K562 (cell line): ENCODE results near the gene MAP3K14. TPM values are rescaled to one million over a fixed set of nuclear protein-coding genes. Genes with fewer than 3 reads are reported as not detected.
A peak's percentile ranks its signal among the peaks of the same experiment; 100 is the strongest.

ENCODE experiments used
- ARHGAP35 ChIP-seq: fragments of 450-650 bp; IDR thresholded peaks from 2 replicates; pipeline ENCODE4 v1.6.1; 2018; ENCODE audit not compliant: partially characterized antibody
- DIDO1 ChIP-seq: fragments of 450-650 bp; IDR thresholded peaks from 2 replicates; pipeline ENCODE4 v1.6.1; 2016; ENCODE audit warnings: low read depth, missing biosample characterization, missing genetic modification characterization
- HDGF ChIP-seq: fragments of 450-650 bp; IDR thresholded peaks from 2 replicates; pipeline ENCODE4 v1.6.1; 2016
- HNRNPL ChIP-seq: fragments of 200-400 bp; formaldehyde crosslinking; IDR thresholded peaks from 2 replicates; pipeline ENCODE4 v1.6.1; 2017; ENCODE audit warnings: low read depth, mild to moderate bottlenecking, low read length
- NONO ChIP-seq, 2 experiments: fragments of 200-400 bp in 1 of 2; fragments of 450-650 bp in 1 of 2; formaldehyde crosslinking in 1 of 2; IDR thresholded peaks; 2 replicates each; pipeline ENCODE4 v1.6.1; 2017; ENCODE audit warnings: low read depth in 2 of 2, mild to moderate bottlenecking in 2 of 2, moderate library complexity in 2 of 2, low read length in 1 of 2
- NR4A1 ChIP-seq, 2 experiments: fragments of 250-450 bp in 1 of 2; fragments of 450-650 bp in 1 of 2; sonication (Bioruptor Pico) in 1 of 2; IDR thresholded peaks; 2 replicates each; pipeline versions ENCODE4 v1.4.0 to v1.6.1; 2016 to 2020; ENCODE audit warnings: mild to moderate bottlenecking in 2 of 2, missing compliant biosample characterization in 1 of 2, missing genetic modification characterization in 1 of 2, moderate library complexity in 1 of 2
- NRF1 ChIP-seq, 2 experiments: fragments of 450-650 bp; IDR thresholded peaks in 1 of 2; conservative IDR thresholded peaks in 1 of 2; 2 replicates each; pipeline ENCODE4 v1.6.1; 2014; ENCODE audit warnings: mild to moderate bottlenecking in 2 of 2
- SRSF3 ChIP-seq: fragments of 200-400 bp; formaldehyde crosslinking; IDR thresholded peaks from 2 replicates; pipeline ENCODE4 v1.6.1; 2016; ENCODE audit warnings: mild to moderate bottlenecking, low read length, moderate library complexity; ENCODE audit not compliant: insufficient read depth
- TRIM24 ChIP-seq, 2 experiments: fragments of 450-650 bp; IDR thresholded peaks; 2 replicates each; pipeline ENCODE4 v1.6.1; 2016
- ZNF197 ChIP-seq: fragments of 200-800 bp; sonication (Bioruptor generic); IDR thresholded peaks from 2 replicates; pipeline ENCODE4 v1.6.1; 2016; ENCODE audit warnings: low read depth, missing genetic modification characterization, missing compliant biosample characterization
- ZNF239 ChIP-seq: fragments of 250-450 bp; sonication (Bioruptor Pico); IDR thresholded peaks from 2 replicates; pipeline ENCODE4 v1.4.0; 2020; ENCODE audit warnings: mild to moderate bottlenecking
- ZNF311 ChIP-seq: fragments of 250-450 bp; sonication (Bioruptor Pico); IDR thresholded peaks from 2 replicates; pipeline ENCODE4 v1.4.0; 2020; ENCODE audit warnings: mild to moderate bottlenecking, moderate library complexity
- polyA plus RNA-seq, 8 experiments: library from polyadenylated mRNA; depleted of rRNA in 4 of 8; stranded (reverse) in 5 of 8; unstranded in 3 of 8; fragments of >200 nt; fragmentation: Nextera tagmentation in 2 of 8; fragmentation: Illumina TruSeq in 1 of 8; extraction: Ambion mirVana in 2 of 8; extraction: Trizol in 1 of 8; gene quantifications; 2 replicates each; pipeline versions ENCODE4 v1.2.1 to v1.2.3, GENCODE V29; 2011 to 2014; ENCODE audit warnings: inconsistent platforms in 1 of 8, missing spikeins in 1 of 8
- total RNA-seq, 7 experiments: library from RNA; depleted of rRNA in 6 of 7; stranded (reverse); fragments of >200 nt in 6 of 7; fragmentation: Illumina TruSeq in 2 of 7; extraction: Trizol in 2 of 7; gene quantifications; 2 replicates each; pipeline versions ENCODE4 v1.2.1 to v1.2.3, GENCODE V29; 2011 to 2021; ENCODE audit warnings: low replicate concordance in 1 of 7
- TF ChIP-seq, protein P1 (sequence below): IDR thresholded peaks from 2 replicates; pipeline ENCODE4 v1.6.1; 2011; ENCODE audit not compliant: insufficient read length; ENCODE audit errors: extremely low read depth
- TF ChIP-seq, protein P2 (sequence below): IDR thresholded peaks from 2 replicates; pipeline ENCODE4 v1.6.1; 2014; ENCODE audit warnings: antibody characterized with exemption
- TF ChIP-seq, protein P3 (sequence below), 2 experiments: fragments of 450-650 bp; formaldehyde crosslinking in 1 of 2; IDR thresholded peaks; 2 replicates each; pipeline versions ENCODE4 v1.4.0 to v1.6.1; 2014 to 2020; ENCODE audit warnings: mild to moderate bottlenecking in 2 of 2, borderline replicate concordance in 1 of 2, low read depth in 1 of 2
- TF ChIP-seq, protein P4 (sequence below): sonication (generic); formaldehyde crosslinking; IDR thresholded peaks from 2 replicates; pipeline ENCODE4 v1.8.0; 2022; ENCODE audit warnings: mild to moderate bottlenecking, missing genetic modification reagents

The MAP3K14 gene
- total and polyA plus RNA-seq, 9 of the 15 experiments (the other 6 are each of a cell fraction or from before 2014, with no cell fraction given) = 0.45 to 8.7 (median 3.2) TPM

- TF ChIP-seq, protein P1, sequence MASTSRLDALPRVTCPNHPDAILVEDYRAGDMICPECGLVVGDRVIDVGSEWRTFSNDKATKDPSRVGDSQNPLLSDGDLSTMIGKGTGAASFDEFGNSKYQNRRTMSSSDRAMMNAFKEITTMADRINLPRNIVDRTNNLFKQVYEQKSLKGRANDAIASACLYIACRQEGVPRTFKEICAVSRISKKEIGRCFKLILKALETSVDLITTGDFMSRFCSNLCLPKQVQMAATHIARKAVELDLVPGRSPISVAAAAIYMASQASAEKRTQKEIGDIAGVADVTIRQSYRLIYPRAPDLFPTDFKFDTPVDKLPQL = no peak
- TF ChIP-seq NONO (IDR thresholded peaks at IDR 0.05; ENCODE audit: low read depth in 2 of 2, low read length in 1 of 2) (peak in 1 of 2 experiments; percentile 82; a peak in 1 of 4 replicates), ZNF197 (CRISPR knock-in tag) (peak; percentile 90), HDGF (no peak), DIDO1 (tag) (no peak), NRF1 (conservative IDR thresholded peaks at IDR 0.05 in 1 of 2, IDR thresholded peaks at IDR 0.05 in 1 of 2) (no peak), ARHGAP35 (no peak), SRSF3 (no peak), ZNF311 (CRISPR knock-in tag) (peak; percentile 73; the same call in 1 of the 2 replicates), NR4A1 (CRISPR knock-in tag; IDR thresholded peaks at IDR 0.05) (no peak), NR4A1 (tag; IDR thresholded peaks at IDR 0.05) (peak; percentile 71; the same call in 1 of the 2 replicates), TRIM24 (IDR thresholded peaks at IDR 0.05) (peak; percentile 80 to 88; a peak in 3 of 4 replicates), HNRNPL (no peak), ZNF239 (peak; percentile 65)
- TF ChIP-seq, protein P2, sequence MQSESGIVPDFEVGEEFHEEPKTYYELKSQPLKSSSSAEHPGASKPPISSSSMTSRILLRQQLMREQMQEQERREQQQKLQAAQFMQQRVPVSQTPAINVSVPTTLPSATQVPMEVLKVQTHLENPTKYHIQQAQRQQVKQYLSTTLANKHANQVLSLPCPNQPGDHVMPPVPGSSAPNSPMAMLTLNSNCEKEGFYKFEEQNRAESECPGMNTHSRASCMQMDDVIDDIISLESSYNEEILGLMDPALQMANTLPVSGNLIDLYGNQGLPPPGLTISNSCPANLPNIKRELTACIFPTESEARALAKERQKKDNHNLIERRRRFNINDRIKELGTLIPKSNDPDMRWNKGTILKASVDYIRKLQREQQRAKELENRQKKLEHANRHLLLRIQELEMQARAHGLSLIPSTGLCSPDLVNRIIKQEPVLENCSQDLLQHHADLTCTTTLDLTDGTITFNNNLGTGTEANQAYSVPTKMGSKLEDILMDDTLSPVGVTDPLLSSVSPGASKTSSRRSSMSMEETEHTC = 0 out of 2 replicates have a peak, but pooled peaks have one; percentile 49
- TF ChIP-seq, protein P3, sequence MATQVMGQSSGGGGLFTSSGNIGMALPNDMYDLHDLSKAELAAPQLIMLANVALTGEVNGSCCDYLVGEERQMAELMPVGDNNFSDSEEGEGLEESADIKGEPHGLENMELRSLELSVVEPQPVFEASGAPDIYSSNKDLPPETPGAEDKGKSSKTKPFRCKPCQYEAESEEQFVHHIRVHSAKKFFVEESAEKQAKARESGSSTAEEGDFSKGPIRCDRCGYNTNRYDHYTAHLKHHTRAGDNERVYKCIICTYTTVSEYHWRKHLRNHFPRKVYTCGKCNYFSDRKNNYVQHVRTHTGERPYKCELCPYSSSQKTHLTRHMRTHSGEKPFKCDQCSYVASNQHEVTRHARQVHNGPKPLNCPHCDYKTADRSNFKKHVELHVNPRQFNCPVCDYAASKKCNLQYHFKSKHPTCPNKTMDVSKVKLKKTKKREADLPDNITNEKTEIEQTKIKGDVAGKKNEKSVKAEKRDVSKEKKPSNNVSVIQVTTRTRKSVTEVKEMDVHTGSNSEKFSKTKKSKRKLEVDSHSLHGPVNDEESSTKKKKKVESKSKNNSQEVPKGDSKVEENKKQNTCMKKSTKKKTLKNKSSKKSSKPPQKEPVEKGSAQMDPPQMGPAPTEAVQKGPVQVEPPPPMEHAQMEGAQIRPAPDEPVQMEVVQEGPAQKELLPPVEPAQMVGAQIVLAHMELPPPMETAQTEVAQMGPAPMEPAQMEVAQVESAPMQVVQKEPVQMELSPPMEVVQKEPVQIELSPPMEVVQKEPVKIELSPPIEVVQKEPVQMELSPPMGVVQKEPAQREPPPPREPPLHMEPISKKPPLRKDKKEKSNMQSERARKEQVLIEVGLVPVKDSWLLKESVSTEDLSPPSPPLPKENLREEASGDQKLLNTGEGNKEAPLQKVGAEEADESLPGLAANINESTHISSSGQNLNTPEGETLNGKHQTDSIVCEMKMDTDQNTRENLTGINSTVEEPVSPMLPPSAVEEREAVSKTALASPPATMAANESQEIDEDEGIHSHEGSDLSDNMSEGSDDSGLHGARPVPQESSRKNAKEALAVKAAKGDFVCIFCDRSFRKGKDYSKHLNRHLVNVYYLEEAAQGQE (IDR thresholded peaks at IDR 0.05; ENCODE audit: borderline replicate concordance) = peak; percentile 60; the same call in 1 of the 2 replicates
- TF ChIP-seq, protein P3 (CRISPR knock-in tag; IDR thresholded peaks at IDR 0.05; ENCODE audit: low read depth) = no peak
- TF ChIP-seq, protein P4, sequence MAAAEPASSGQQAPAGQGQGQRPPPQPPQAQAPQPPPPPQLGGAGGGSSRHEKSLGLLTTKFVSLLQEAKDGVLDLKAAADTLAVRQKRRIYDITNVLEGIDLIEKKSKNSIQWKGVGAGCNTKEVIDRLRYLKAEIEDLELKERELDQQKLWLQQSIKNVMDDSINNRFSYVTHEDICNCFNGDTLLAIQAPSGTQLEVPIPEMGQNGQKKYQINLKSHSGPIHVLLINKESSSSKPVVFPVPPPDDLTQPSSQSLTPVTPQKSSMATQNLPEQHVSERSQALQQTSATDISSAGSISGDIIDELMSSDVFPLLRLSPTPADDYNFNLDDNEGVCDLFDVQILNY = no peak
These were observed 28.9 kb upstream of the MAP3K14 start (continued) for GRCh38 chr17:45345554-45346215.
